ENCODE results near the gene GLDC. TPM values are rescaled to one million over a fixed set of nuclear protein-coding genes. Genes with fewer than 3 reads are reported as not detected.

Gene GLDC
- total RNA-seq, 4 donors from 2014 or later, result 2.4 to 7.4 (median 4.8) TPM

DNA sequence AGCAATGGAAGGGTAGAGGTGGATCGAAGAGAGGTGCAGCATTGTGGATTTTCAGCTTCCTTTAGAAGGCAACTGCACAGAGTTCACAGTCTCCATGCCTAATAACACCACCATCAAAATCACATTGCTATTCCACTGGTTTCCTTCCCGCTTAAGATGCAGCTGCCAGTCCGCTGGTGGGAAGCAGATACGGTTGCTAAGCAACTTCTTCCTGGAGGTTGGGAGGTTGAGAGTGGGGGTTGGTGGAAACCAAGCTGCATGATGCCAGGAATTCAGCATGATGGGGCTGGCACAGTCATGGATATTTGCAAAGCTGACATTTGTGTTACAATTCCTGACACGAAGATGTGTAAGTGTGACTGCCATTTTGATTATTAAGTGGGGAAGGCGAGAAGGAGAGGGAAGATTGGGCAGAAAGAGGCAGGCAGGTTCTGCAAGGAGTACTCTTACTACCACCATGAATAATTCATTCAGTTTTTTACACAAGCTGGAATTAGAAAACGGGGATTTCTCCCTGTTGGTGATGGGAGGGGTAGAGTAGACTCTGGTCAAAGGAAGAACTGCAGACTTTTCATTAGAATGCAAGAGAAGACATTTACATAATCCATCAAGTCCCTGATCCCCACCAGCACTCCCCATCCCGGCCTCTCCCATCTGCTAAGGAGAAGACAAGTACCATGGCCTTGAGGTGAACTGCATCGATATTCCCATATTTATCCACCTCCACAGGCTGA is 87.5 kb downstream of the GLDC start:
- DNase-seq (ENCODE audit: low spot score in 2 of 2), result no peak

DNA sequence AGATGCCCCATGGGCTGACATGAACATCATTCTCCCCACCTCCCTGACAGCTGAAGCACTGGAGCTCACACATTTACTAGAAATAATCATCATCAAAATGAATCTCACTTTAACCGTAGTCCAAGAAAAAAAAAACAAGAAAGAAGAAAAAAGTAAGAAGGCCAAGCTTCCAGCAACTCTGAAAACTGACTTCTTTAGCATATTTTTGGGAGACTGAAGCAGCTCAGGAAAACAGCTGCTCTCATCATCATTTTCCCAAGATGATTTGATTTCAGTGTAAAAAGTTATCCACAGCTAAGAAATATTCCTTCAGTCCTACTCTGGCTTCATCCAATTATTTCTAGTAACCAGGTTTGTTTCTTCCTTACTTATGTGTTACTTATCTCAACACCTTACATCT is 91.7 kb downstream of the GLDC start:
- H3K27me3 ChIP-seq, result no peaks in the 10 kb centered on the region

More for the DNA sequence above, 87.5 kb downstream of the GLDC start:
- H3K4me1 ChIP-seq, result no peaks in the 10 kb centered on the region
- 70% methylated on average over 9 of the region's 9 CpGs for WGBS
- H3K4me3 ChIP-seq, result no peak overlapping the region
- no peaks in the 10 kb centered on the region for H3K27me3 ChIP-seq
- TF ChIP-seq EP300 (IDR thresholded peaks at IDR 0.05) (no peak), POLR2A (IDR thresholded peaks at IDR 0.05) (no peak), POLR2AphosphoS5 (IDR thresholded peaks at IDR 0.05) (no peak)
- TF ChIP-seq, protein P1, sequence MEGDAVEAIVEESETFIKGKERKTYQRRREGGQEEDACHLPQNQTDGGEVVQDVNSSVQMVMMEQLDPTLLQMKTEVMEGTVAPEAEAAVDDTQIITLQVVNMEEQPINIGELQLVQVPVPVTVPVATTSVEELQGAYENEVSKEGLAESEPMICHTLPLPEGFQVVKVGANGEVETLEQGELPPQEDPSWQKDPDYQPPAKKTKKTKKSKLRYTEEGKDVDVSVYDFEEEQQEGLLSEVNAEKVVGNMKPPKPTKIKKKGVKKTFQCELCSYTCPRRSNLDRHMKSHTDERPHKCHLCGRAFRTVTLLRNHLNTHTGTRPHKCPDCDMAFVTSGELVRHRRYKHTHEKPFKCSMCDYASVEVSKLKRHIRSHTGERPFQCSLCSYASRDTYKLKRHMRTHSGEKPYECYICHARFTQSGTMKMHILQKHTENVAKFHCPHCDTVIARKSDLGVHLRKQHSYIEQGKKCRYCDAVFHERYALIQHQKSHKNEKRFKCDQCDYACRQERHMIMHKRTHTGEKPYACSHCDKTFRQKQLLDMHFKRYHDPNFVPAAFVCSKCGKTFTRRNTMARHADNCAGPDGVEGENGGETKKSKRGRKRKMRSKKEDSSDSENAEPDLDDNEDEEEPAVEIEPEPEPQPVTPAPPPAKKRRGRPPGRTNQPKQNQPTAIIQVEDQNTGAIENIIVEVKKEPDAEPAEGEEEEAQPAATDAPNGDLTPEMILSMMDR (IDR thresholded peaks at IDR 0.05), result no peak
- no peak overlapping the region for H3K27ac ChIP-seq
- no peaks in the 10 kb centered on the region for H3K36me3 ChIP-seq
- H3K9me3 ChIP-seq, result no peaks in the 10 kb centered on the region

DNA sequence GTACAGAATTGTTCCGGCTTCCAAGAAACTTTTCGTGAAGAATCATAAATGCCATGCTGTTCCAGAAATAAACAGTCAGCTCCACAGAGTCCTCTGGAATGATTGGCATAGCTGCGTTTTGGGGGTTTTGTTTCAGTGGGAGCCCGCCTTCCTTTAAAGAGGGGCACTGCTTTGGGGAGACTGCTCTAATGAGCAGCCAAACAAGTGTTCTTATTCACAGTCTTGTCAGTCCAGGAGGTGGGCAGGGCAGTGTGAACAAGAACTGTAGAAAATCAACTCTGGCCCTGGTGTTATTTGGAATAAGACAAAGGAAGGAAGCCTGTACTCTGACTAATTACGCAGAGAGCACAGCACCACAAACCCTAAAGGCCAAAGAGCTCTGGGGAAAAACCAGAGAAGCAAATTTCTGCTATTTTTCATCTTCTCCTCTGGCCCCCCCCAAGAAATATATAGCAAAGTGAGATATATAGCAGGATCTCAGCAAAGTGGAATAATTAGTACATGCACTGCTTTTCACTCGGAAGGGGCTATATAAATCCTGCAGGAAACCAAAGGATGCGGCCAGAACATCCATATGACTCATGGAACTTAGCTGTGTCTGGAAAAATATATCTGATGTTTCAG is 92.9 kb downstream of the GLDC start:
- no peaks in the 10 kb centered on the region for H3K9me3 ChIP-seq
- H3K36me3 ChIP-seq, result no peaks in the 10 kb centered on the region
- no peak overlapping the region for H3K27ac ChIP-seq
- no peaks in the 10 kb centered on the region for H3K4me1 ChIP-seq
- no peak for DNase-seq (ENCODE audit: low spot score in 2 of 2)
- no peaks in the 10 kb centered on the region for H3K27me3 ChIP-seq
- TF ChIP-seq, protein P1 (IDR thresholded peaks at IDR 0.05), result no peak
- no peak for TF ChIP-seq POLR2AphosphoS5 (IDR thresholded peaks at IDR 0.05)
- TF ChIP-seq POLR2A (IDR thresholded peaks at IDR 0.05), result no peak
- TF ChIP-seq EP300 (IDR thresholded peaks at IDR 0.05), result no peak
- H3K4me3 ChIP-seq, result no peak overlapping the region
- 70% methylated on average over 7 of the region's 7 CpGs for WGBS

More for the DNA sequence above, 91.7 kb downstream of the GLDC start:
- DNase-seq (ENCODE audit: low spot score in 2 of 2), result no peak
- H3K4me1 ChIP-seq, result no peaks in the 10 kb centered on the region
- H3K9me3 ChIP-seq, result no peaks in the 10 kb centered on the region
- WGBS, result 96% methylated on average over 1 of the region's 1 CpG
- H3K27ac ChIP-seq, result no peak overlapping the region
- H3K36me3 ChIP-seq, result no peaks in the 10 kb centered on the region
- TF ChIP-seq EP300 (IDR thresholded peaks at IDR 0.05) (no peak), POLR2A (IDR thresholded peaks at IDR 0.05) (no peak), POLR2AphosphoS5 (IDR thresholded peaks at IDR 0.05) (no peak)
- TF ChIP-seq, protein P1 (IDR thresholded peaks at IDR 0.05), result no peak
- no peak overlapping the region for H3K4me3 ChIP-seq

DNA sequence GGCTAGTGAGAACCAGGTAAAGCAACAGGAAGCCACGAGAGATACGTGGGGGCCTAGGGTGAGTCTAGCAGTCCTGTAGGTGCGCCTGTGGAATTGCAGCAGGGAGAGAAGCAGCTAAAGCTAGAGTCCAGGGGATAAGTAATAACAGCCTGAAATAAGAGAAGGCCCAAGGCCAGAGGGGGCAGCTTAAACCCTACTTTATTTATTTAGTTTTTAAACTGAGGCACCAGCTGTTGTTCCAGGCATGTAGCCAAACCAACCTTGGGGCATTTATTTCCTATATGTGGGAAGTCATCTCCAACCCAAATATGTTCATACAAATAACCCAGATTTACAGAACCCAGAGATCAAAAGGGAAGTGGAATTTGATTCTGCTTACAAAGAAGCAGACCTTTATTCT is 93.5 kb downstream of the GLDC start:
- Histone ChIP-seq H3K4me3 (no peak overlapping the region), H3K4me1 (no peaks in the 10 kb centered on the region), H3K9me3 (no peaks in the 10 kb centered on the region), H3K27ac (no peak overlapping the region), H3K36me3 (no peaks in the 10 kb centered on the region), H3K27me3 (no peaks in the 10 kb centered on the region)
- no peak for TF ChIP-seq POLR2A (IDR thresholded peaks at IDR 0.05)
- TF ChIP-seq EP300 (IDR thresholded peaks at IDR 0.05), result no peak
- no peak for TF ChIP-seq POLR2AphosphoS5 (IDR thresholded peaks at IDR 0.05)
- TF ChIP-seq, protein P1 (IDR thresholded peaks at IDR 0.05), result no peak
- WGBS, result 90% methylated on average over 3 of the region's 3 CpGs
- no peak for DNase-seq (ENCODE audit: low spot score in 2 of 2)

DNA sequence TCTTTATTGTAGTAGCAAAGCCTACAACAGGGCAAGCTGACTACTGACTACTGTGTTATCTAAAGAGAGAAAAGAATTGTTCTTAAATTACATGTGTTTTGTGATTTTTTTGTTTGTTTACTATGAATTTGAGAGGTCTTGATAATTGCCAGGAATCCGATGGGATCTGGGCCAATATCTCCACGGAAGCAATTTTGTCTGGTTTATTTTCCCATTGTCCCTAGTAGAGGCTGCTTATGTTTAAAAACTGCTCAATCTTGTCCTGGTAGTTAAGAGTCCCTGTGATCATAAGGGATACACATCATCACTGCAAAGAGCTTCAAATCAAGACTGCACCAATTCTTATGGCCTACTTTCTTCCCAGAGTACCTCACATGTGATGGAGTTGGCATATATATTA is 94.4 kb downstream of the GLDC start:
- Histone ChIP-seq H3K4me3 (no peak overlapping the region), H3K9me3 (no peaks in the 10 kb centered on the region), H3K36me3 (no peaks in the 10 kb centered on the region), H3K4me1 (no peaks in the 10 kb centered on the region), H3K27me3 (no peaks in the 10 kb centered on the region), H3K27ac (no peak overlapping the region)
- TF ChIP-seq EP300 (IDR thresholded peaks at IDR 0.05), result no peak
- no peak for TF ChIP-seq POLR2AphosphoS5 (IDR thresholded peaks at IDR 0.05)
- TF ChIP-seq, protein P1 (IDR thresholded peaks at IDR 0.05), result no peak
- TF ChIP-seq POLR2A (IDR thresholded peaks at IDR 0.05), result no peak
- WGBS, result 72% methylated on average over 2 of the region's 2 CpGs
- no peak for DNase-seq (ENCODE audit: low spot score in 2 of 2)

All from suprapubic skin (tissue), 4 donors.